Middle frontal gyrus (tissue), 1 donor: ENCODE data around the gene DVL3.

Experiments used
- DNase-seq: peaks from one replicate; pipeline ENCODE4 v3.0.0-alpha.2; 2015; ENCODE audit warnings: low spot score; ENCODE audit errors: extremely low spot score

Gene DVL3

DNA sequence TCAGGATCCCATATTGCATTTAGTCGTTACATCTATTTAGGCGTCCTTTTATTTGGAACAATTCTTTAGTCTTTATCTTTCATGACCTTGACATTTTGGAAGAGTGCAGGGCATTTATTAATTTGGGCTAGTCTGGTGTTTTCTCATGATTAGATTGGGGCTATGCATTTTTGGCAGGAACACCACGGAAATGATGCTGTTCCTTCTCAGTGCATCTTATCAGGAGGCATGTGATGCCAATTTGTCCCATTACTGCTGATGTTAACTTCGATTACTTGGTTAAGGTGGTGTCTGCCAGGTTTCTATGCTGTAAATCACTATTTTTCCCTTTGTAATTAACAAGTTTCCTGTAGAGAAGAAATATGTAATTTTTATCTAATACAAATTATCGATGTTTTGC is 56.1 kb downstream of the DVL3 start:
- no peak for DNase-seq

DNA sequence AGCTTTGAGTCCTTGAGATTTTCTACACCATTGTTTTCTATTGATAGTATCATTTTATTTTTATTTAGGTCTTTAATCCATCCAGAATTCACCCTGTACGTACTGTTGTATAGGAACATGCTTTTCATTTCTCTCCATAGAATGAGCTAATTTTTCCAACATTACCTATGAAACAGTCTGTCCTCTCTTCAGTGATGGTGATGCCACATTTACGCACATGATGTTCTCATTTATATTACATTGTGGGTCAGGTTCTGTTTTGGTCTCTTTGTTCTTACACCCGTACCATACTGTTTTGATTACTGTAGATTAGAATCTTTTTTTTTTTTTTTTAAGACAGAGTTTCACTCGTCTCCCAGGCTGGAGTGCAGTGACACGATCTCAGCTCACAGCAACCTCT is 56.5 kb downstream of the DVL3 start:
- DNase-seq = no peak

DNA sequence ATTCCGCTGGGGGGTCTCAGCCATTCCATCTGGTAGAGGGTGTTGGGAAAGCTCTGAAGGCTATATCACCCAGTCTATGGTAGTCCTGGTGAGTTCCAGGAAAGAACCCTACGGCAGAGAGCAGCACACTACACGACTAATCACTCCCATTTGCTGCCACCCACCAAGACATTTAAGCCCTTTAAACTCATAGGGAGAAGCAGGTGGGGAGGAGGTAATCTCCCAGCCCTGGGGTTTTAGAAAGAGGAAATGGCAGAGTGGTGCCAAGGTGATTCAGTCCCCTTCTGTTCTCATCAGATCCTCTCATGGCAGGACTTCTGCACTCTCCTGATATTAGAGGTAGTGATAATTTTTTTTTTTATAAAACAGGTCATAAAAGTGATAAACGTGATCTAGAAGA is 63.6 kb downstream of the DVL3 start:
- DNase-seq = no peak

DNA sequence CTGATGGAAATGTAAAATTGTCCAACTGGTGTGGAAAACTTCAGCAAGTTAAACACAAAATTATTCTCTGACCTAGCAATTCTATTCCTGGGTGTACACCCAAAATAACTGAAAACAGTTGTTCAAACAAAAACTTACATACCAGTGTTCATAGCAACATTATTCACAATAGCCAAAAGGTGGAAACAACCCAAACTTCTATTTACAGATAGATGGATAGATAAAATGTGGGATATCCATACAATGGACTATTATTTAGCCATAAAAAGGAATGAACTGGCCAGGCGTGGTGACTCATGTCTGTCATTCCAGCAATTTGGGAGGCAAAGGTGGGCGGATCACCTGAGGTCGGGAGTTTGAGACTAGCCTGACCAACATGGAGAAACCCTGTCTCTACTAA is 67.3 kb downstream of the DVL3 start:
- no peak for DNase-seq
